GM18870 (cell line): ENCODE measurements around the gene HSD17B1.
"Not testable (repeated sequence)": the region's sequence is repeated elsewhere in the genome, so short reads cannot be mapped to it uniquely, and the experiment has no call there.

ENCODE experiments used
- ATAC-seq: cut with Tn5 transposase; IDR thresholded peaks from one replicate; pipeline ENCODE4 v1.9.1; 2021; ENCODE audit warnings: moderate library complexity; ENCODE audit not compliant: unreplicated experiment

Gene HSD17B1, protein sequence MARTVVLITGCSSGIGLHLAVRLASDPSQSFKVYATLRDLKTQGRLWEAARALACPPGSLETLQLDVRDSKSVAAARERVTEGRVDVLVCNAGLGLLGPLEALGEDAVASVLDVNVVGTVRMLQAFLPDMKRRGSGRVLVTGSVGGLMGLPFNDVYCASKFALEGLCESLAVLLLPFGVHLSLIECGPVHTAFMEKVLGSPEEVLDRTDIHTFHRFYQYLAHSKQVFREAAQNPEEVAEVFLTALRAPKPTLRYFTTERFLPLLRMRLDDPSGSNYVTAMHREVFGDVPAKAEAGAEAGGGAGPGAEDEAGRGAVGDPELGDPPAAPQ

DNA sequence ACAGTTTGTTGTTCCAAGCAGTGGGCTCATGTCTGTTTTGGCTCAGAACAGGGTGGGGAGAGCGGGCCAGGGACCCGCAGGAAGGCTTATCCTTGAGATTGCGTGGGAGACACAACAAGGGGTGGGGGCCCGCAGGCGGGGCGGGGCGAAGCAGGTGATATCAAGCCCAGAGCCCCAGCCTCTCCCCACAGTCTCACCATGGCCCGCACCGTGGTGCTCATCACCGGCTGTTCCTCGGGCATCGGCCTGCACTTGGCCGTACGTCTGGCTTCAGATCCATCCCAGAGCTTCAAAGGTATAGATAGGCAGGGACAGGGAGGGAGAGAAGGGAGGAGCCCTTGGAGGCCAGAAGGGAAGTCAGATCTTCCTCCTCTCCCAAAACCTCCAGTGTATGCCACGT lies at the start of gene HSD17B1:
Gene HSD17B1 (plus strand): TSS at position 188 of the 400 bp plus-strand sequence. CDS start 11 bp downstream, at position 199.
- ATAC-seq, result not testable (repeated sequence)

DNA sequence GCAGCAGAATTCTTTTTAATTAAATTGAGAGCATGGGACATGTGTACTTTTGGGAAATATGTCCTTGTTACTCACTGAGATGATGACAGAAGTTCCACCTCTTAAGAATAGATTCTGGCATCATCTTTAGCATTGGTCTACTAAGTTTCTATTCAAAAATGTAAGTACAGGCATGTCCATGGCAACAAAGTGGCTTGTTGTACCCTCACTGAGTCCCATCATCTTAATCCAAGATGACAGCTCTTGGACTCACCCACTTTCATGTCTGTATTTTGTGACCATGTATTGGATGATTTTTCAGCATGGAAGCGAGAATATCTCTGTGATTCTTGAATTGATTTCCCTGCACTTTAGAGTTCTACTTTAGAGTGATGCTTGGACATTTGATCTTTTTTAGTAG lies 49.8 kb upstream of the HSD17B1 start:
- ATAC-seq, result no peak

DNA sequence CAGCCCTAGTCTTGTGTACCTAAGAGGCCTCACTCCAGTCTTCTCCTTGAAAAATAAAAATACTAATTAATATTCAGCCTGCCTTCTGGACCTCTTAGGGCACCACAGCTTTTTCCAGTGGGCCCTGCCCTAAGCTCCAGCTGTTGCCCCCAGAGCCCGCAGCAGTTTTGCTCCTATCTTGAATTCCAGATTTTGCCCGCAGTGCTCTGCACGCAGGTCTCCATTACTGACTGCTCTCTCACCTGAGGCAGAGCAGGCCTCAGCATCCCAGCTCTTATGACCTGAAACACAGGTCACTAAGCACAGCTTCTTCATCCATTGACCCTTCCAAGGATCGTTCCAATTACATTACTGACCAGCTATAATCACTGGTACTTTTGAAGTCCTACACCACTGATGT lies 45.1 kb upstream of the HSD17B1 start:
- ATAC-seq, result no peak

GRCh38 chr17:42508426-42509165 lies 44.1 kb upstream of the HSD17B1 start:
- no peak for ATAC-seq

DNA sequence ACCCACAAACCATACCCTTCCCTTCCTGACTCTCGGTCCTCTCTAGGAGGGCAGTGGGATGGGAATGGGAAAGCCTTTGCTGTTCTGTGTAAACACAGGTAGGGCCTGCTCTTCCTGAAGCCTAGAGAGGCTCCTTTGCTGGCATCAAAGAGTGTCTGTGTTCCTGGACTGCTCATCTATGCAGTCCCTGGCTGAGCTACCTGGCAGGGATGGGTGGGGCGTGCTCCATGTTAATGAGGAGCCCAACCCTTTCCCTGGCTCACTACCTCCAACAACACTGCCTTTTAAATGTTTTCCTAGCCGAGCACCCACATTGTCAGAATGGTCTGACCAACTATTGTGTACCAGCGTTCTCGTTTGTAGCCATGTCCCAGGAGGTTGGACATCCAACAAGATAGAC lies 43.3 kb upstream of the HSD17B1 start:
- ATAC-seq, result no peak

GRCh38 chr17:42509841-42510240 lies 42.9 kb upstream of the HSD17B1 start:
- no peak for ATAC-seq

- no peak for ATAC-seq
Observed at GRCh38 chr17:42512246-42512645, 40.5 kb upstream of the HSD17B1 start.

DNA sequence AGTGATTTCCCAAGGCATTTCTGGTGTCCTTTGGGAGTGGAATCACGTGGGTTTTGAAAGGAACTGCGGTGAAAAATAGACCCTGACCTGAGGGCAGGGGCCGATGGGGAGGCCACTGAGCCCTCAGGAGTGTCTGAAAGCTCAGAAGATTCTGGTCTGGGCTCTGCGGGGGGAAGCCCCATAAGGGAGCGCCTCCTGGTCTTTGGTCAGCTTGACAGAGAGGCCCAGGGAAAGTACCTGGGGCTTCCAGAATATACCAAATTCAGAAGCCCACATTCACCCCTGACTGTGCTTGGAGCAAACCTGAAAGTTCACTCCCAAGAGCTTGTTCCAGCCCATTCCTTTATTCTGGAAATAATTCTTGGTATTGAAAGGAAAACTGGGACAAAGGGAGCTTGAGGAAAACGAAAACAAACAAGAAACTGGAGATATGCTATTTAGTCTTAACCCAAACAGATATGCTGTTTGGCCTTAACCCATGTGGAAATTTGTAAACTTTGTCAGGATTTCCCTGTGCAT lies 39.9 kb upstream of the HSD17B1 start:
- no peak for ATAC-seq

GRCh38 chr17:42513686-42514085 lies 39.0 kb upstream of the HSD17B1 start:
- no peak for ATAC-seq

- no peak for ATAC-seq
Observed at GRCh38 chr17:42514279-42514678, 38.4 kb upstream of the HSD17B1 start.

GRCh38 chr17:42514867-42515266 lies 37.9 kb upstream of the HSD17B1 start:
- ATAC-seq, result no peak

- no peak for ATAC-seq
Observed at GRCh38 chr17:42517516-42517915, 35.2 kb upstream of the HSD17B1 start.

GRCh38 chr17:42518046-42518754 lies 34.5 kb upstream of the HSD17B1 start:
- no peak for ATAC-seq

DNA sequence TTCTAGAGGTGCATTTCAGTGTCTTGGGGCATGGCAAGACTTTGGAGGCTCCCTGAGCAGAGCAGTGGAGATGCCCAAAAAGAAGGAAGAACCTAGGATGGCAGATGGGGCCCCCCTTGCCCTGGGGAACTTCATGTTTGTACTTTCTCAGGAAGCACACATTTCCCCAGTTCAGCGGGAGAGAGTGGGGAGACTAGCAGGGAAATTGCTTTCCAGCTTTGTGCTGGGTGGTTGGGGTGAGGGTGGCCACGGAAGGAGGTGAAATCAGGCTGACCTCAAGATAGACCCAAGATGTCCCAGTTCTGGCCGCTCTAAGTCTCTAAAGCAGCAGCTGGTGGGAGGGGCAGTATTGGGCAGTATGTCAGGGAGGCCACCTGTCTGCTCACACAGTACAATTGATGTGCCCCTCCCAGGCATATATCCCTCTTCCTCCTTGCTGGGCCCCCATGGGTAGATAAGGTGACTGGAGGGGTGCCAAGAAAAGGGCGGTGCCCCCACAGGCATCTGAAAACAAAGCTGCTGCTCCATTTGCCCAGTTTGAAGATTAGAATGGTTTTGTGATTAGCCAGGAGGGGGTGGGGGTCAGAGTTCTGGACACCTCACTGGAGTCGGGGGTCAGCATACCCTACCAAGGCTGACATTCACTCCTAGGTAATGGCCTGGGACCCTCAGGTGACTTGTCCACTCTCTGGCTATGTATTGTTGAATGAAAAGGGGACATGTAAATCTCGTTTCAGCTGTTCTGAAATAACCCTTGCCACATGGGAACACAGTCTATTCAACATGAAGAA lies 33.8 kb upstream of the HSD17B1 start:
- no peak for ATAC-seq

DNA sequence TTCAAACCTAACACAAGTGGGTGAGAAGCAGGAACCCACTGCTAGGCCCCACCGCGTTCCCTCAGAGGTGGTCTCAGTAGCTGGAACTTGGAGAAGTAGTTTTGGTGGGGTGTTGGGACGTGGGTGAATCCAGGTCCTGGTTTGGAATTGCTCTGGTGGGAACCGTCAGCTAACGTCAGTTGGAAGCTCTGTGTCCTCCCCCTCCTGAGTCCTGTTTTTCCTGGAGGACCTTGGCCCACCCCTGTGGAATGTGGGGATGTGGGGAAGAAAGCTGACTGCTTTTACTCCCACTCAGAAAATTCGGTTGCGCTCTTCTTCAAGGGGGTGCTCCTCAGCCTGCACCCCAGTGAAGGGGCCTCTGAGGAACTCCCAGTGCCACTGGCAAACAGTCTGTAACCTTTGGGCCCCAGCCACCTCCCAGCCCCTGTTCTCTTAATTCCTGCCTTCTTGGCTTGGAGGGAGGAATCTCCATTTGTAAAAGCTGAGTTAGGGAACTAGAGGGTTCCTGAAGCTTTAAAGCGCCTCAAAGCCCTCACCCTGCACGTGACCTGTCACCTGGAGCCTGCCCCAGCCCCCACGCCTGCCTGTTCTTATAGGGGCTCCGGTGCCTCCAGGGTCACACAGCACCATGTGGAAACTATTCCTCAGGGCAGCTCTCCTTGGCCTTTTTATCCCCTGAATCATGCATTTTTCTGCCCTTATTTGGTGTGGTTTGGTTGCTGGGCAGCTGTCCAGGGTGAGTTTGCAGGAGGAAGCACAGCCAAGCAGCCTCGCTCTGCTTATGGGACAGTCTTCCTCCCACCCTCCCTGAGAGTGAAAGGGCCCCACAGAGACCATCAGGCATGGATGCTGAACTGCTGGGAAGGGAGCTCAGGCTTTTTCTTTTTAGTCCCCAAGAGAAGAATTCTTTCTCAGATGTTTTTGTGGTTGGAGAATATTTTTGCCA lies 32.9 kb upstream of the HSD17B1 start:
- ATAC-seq, result no peak

DNA sequence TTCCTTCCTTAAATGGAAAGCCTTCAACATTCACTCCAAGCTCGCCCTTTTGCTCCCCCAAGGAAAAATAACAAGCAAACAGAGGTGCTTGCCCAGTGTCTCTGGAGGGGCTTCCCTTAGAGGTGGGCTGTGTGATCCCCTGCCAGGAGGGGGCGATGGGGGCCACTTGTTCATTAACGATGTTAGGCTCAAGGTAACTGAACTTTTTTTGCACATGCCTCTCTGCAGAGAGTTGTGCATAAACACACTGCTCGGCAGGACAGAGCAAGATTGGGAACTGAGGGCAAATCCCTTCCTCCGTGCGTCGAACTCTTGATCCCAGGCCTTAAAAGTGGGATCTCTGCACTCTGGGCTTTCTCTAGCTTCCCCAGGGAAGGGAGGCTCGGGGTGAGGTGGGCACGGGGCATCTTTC lies 32.2 kb upstream of the HSD17B1 start:
- no peak for ATAC-seq

GRCh38 chr17:42521036-42521435 lies 31.7 kb upstream of the HSD17B1 start:
- ATAC-seq, result no peak

DNA sequence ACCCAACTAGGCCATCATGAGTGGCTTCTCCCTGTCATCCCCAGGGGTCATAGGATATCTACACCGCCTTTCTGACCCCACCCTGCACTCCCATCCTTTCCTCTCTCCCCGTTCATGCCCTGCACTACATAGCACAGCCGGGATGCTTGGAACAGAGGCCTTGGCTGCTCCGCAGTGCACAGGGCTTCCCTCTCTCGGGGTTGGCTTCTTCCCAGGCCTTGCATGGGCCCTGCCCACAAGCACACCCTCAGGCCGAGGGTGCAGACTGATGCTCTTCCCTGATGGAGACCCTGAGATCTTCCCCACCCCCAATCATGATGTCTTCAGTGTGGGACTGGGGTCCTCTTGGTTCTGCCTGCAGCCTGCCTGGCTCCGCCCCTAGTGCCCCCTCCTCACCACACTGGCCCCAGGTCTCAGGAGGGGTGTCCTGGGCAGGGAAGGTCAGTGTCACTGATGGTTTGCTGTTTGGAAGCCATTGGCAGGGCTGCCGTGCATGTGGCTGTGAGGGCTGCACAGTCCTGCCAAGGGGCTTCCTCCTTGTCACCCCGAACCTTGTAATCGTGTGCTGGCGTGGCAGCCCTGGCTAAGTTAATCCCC lies 31.0 kb upstream of the HSD17B1 start:
- no peak for ATAC-seq

GRCh38 chr17:42522263-42522790 lies 30.4 kb upstream of the HSD17B1 start:
- ATAC-seq, result no peak
